Measurements from ENCODE around the gene LSR.

GRCh38 chr19:35293363-35293739, 44.5 kb downstream of the LSR start:
- TF ChIP-seq CTCF (optimal IDR thresholded peaks at IDR 0.05 in 1 of 3, IDR thresholded peaks at IDR 0.05 in 1 of 3, conservative IDR thresholded peaks at IDR 0.05 in 1 of 3; ENCODE audit: extremely low read depth in 1 of 3, insufficient read depth in 2 of 3, low read length in 3 of 3) = no peak
- peak; percentile 81 for TF ChIP-seq EZH2 (IDR thresholded peaks at IDR 0.05; ENCODE audit: low read length)
